GM15510 (cell line): Measurements from ENCODE around the gene CHRM2.

Experiments used
- POLR2A ChIP-seq: IDR thresholded peaks from 3 replicates; pipeline ENCODE4 v1.6.1; 2011; ENCODE audit warnings: borderline replicate concordance; ENCODE audit not compliant: insufficient read length; ENCODE audit errors: extremely low read depth

CHRM2 gene

GRCh38 chr7:137020351-137020750 is 151.9 kb downstream of the CHRM2 start:
- no peak for TF ChIP-seq POLR2A

DNA sequence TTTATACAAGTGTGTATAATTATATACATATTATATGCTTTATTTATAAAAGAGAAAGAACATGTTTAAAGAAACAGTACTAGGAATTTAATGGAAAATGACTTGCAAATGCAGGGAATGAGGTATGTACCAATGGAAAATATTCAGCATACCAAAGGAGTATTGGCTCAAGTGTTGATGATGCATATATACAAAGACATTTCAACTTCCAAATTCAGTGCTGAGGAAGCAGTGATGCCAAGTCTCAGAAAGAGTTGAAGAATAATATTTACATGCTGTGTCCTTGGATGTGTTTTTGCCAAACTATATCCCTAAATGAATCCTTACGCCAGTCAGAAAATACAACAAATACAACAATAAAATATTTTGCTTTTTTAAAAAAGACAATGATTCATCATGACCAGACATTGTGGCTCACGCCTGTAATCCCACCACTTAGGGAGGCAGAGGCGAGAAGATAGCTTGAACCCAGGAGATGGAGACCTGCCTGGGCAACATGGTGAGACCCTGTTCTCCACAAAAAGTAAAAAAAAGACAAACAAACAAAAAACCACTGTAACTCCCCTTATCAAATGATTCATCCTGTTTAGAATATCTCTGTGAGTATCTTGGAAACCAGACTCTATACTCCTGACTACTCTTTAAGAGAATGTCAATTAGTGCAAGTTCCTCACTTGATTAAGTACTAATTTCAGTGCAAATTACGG is 157.2 kb downstream of the CHRM2 start:
- no peak for TF ChIP-seq POLR2A

GRCh38 chr7:137026176-137026500 is 157.7 kb downstream of the CHRM2 start:
- TF ChIP-seq POLR2A = no peak

- no peak for TF ChIP-seq POLR2A
Measured at GRCh38 chr7:137032436-137032835, 164.0 kb downstream of the CHRM2 start.

DNA sequence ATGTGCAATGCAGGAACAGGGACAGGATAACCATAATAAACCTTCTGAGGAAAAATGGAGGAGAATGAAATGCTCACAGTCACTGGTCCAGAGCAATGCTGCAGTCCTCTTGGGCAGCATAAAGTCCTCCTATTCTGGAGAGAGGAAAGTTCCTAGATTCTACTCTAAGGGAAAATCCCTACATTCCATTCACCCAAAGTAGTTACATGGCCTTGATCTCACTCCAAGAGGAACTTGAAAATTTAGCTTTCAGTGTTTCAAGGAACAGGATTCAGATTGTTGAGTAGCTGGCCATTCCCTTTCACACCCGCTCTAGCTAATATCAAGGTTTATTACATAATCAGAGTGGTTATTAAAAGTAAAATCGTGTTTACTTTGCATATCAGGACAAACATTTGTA is 168.3 kb downstream of the CHRM2 start:
- TF ChIP-seq POLR2A = no peak

- no peak for TF ChIP-seq POLR2A
Measured at GRCh38 chr7:137038706-137039105, 170.3 kb downstream of the CHRM2 start.

GRCh38 chr7:137040745-137041144 is 172.3 kb downstream of the CHRM2 start:
- TF ChIP-seq POLR2A = no peak

GRCh38 chr7:137045573-137045972 is 177.1 kb downstream of the CHRM2 start:
- TF ChIP-seq POLR2A = no peak

GRCh38 chr7:137069249-137069963 is 201.0 kb downstream of the CHRM2 start:
- no peak for TF ChIP-seq POLR2A
